ENCODE data around the gene SMOC2. TPM values are rescaled to one million over a fixed set of nuclear protein-coding genes. Genes with fewer than 3 reads are reported as not detected.

The SMOC2 gene
- total RNA-seq, 1 donor from 2014 or later, result 14.4 TPM

DNA sequence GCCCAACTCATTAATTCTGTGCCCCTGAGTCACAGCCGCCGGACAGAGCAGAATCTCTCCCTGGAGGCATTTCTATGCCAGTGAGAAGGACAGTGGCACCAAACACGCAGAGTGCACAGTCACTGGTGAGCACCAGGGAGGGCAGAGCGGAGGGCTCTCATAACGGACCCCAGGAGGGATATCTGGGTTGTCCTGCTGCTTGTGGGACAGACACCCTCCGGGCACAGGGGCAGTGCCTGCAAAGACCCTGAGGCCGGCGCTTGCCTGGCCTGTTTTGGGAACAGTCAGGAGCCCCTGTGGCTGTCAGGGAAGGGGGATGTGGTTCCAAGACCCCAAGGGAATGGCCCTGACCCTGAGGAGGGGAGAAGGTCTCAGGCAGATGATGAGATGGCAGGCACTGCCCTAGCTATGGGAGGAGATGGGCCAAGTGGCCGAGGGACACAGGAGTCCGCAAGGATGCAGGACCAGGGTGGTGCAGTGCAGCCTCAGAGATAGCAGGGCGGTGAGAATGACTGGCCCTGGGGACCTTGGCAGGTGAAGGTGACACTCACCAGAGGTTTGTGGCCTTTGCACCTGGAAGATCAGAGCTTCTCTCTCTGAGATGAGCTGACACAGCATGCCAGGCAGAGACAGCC is 270.8 kb downstream of the SMOC2 start:
- no peak for DNase-seq
- Histone ChIP-seq H3K4me3 (no peak overlapping the region), H3K36me3 (no peaks in the 10 kb centered on the region), H3K9me3 (replicated peaks) (no peaks in the 10 kb centered on the region), H3K27me3 (ENCODE audit: low read depth) (peaks cover 40% of the 10 kb centered on the region), H3K27ac (replicated peaks) (no peak overlapping the region), H3K4me1 (no peaks in the 10 kb centered on the region)
- intact Hi-C loops (cut with micrococcal nuclease), result no loop called here
- TF ChIP-seq, protein P1, sequence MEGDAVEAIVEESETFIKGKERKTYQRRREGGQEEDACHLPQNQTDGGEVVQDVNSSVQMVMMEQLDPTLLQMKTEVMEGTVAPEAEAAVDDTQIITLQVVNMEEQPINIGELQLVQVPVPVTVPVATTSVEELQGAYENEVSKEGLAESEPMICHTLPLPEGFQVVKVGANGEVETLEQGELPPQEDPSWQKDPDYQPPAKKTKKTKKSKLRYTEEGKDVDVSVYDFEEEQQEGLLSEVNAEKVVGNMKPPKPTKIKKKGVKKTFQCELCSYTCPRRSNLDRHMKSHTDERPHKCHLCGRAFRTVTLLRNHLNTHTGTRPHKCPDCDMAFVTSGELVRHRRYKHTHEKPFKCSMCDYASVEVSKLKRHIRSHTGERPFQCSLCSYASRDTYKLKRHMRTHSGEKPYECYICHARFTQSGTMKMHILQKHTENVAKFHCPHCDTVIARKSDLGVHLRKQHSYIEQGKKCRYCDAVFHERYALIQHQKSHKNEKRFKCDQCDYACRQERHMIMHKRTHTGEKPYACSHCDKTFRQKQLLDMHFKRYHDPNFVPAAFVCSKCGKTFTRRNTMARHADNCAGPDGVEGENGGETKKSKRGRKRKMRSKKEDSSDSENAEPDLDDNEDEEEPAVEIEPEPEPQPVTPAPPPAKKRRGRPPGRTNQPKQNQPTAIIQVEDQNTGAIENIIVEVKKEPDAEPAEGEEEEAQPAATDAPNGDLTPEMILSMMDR (IDR thresholded peaks at IDR 0.05; ENCODE audit: borderline replicate concordance), result no peak

DNA sequence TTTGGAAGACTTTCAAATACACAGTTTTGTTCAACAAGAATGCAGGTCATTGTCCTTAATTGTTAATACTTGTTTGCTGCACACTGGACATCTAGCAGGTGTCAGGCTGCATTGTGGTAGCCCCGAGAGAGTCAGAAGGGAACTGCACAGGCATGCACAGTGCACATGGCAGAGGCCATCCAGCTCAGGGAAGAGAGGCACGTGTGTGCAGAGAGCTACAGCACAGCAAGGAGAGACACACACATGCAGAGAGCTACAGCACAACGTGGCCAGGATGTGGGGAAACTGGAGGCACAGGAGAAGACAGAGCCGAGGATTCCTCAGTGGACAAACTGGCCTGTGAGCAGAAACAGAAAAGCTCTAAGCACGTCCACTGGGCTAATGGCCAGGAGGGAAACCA is 272.0 kb downstream of the SMOC2 start:
- intact Hi-C loops (cut with micrococcal nuclease), result no loop called here
- no peak overlapping the region for H3K4me3 ChIP-seq
- H3K9me3 ChIP-seq (replicated peaks), result no peaks in the 10 kb centered on the region
- H3K27me3 ChIP-seq (ENCODE audit: low read depth), result peaks cover 39% of the 10 kb centered on the region
- H3K27ac ChIP-seq (replicated peaks), result no peak overlapping the region
- no peak for DNase-seq
- no peaks in the 10 kb centered on the region for H3K36me3 ChIP-seq
- H3K4me1 ChIP-seq, result no peaks in the 10 kb centered on the region
- TF ChIP-seq, protein P1 (IDR thresholded peaks at IDR 0.05; ENCODE audit: borderline replicate concordance), result no peak

DNA sequence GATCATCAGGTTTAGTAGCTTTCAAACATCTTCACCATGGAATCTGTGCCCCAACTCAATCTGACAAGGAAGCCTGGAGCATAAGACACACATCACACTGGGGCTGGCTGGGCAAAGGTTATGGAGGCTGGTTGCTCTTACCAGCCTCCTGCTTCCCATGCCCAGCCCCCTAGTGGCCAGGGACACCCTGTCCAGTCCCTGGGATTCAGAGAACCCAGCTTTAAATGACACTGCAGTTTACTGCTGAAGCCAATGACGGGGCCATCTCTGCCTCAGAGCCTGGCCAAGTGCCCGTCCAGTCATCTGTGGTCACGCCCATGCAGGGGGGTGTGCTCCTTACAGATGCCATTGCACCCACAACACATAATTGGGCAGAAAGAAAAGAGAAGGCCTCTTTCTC is 272.9 kb downstream of the SMOC2 start:
- TF ChIP-seq, protein P1 (IDR thresholded peaks at IDR 0.05; ENCODE audit: borderline replicate concordance), result peak; percentile 41
- H3K36me3 ChIP-seq, result no peaks in the 10 kb centered on the region
- intact Hi-C loops (cut with micrococcal nuclease), result no loop called here
- H3K4me1 ChIP-seq, result no peaks in the 10 kb centered on the region
- H3K4me3 ChIP-seq, result no peak overlapping the region
- DNase-seq, result no peak
- H3K27ac ChIP-seq (replicated peaks), result no peak overlapping the region
- no peaks in the 10 kb centered on the region for H3K9me3 ChIP-seq (replicated peaks)
- H3K27me3 ChIP-seq (ENCODE audit: low read depth), result peaks cover 40% of the 10 kb centered on the region

DNA sequence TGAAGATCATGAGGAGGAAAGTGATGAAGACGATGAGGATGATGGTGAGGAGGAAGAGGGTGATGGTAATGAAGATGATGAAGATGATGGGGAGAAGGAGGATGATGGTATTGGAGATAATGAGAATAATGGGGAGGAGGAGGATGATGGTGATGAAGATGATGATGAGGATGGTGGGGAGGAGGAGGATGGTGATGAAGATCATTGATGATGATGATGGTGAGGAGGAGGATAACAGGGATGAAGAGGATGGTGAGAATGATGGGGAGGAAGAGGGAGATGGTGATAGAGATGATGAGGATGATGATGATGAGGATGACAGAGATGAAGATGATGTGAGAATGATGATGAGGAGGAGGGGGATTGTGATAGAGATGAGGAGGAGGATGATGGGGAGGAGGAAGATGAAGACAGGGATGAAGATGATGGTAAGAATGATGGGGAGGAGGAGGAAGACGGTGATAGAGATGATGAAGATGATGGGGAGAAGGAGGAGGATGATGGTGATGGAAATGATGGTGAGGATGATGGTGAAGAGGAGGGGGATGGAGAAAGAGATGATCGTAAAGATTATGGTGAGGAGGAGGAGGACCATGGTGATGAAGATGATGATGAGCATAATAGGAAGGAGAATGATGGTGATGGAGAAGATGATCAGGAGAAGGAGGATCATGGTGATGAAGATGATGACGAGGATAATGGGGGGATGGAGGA is 273.7 kb downstream of the SMOC2 start:
- no peak overlapping the region for H3K4me3 ChIP-seq
- intact Hi-C loops (cut with micrococcal nuclease), result no loop called here
- H3K4me1 ChIP-seq, result no peaks in the 10 kb centered on the region
- no peaks in the 10 kb centered on the region for H3K9me3 ChIP-seq (replicated peaks)
- H3K36me3 ChIP-seq, result no peaks in the 10 kb centered on the region
- TF ChIP-seq, protein P1 (IDR thresholded peaks at IDR 0.05; ENCODE audit: borderline replicate concordance), result no peak
- H3K27me3 ChIP-seq (ENCODE audit: low read depth), result peaks cover 40% of the 10 kb centered on the region
- no peak overlapping the region for H3K27ac ChIP-seq (replicated peaks)
- DNase-seq, result no peak

DNA sequence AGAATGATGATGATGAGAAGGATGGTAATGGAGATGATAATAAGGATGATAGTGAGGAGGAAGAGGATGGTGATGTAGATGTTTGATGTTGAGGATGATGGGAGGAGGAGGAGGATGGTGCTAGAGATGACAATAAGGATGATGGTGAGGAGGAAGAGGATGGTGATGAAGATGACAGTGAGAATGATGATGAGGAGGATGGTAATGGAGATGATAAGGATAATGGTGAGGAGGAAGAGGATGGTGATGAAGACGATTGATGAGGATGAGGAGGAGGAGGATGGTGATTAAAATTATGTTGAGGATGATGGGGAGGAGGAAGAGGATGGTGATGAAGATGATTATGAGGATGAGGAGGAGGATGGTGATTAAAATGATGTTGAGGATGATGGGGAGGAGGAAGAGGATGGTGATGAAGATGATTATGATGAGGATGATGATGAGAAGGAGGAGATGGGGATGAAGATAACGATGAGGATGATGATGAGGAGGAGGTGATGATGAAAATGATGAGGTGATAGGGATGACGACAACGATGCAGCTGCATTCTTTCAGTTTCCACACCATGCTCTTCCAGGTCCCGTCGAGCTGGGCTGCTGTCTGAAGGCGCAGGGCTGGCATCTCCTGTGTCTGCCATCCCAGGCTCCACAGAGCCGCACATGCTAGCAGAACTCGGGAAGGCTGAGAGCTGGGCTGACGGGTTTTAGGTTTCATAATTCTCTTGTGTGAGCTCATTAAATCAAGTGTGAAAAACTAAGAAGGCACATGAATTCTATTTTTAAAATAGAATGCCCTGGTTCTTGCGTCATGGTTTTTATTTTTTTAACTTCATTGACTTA is 274.9 kb downstream of the SMOC2 start:
- Histone ChIP-seq H3K27ac (replicated peaks) (no peak overlapping the region), H3K4me1 (no peaks in the 10 kb centered on the region), H3K4me3 (no peak overlapping the region), H3K36me3 (no peaks in the 10 kb centered on the region), H3K9me3 (replicated peaks) (no peaks in the 10 kb centered on the region), H3K27me3 (ENCODE audit: low read depth) (peaks cover 30% of the 10 kb centered on the region)
- DNase-seq, result no peak
- TF ChIP-seq, protein P1 (IDR thresholded peaks at IDR 0.05; ENCODE audit: borderline replicate concordance), result no peak
- intact Hi-C loops (cut with micrococcal nuclease), result no loop called here
